Stimulated activated CD8-positive, alpha-beta memory T cell treated with anti-CD3 and anti-CD28 coated beads, Interleukin-12 subunit alpha, Interleukin-12 subunit beta, amount 100 ng/mL, for 24 hours (primary cell): ENCODE measurements around the gene FBH1.
"Not testable (repeated sequence)": the region's sequence is repeated elsewhere in the genome, so short reads cannot be mapped to it uniquely, and the experiment has no call there.

Experiments used
- DNase-seq: peaks from one replicate; pipeline ENCODE4 v3.0.0-alpha.2; 2020; ENCODE audit errors: extremely low read depth

Gene FBH1

DNA sequence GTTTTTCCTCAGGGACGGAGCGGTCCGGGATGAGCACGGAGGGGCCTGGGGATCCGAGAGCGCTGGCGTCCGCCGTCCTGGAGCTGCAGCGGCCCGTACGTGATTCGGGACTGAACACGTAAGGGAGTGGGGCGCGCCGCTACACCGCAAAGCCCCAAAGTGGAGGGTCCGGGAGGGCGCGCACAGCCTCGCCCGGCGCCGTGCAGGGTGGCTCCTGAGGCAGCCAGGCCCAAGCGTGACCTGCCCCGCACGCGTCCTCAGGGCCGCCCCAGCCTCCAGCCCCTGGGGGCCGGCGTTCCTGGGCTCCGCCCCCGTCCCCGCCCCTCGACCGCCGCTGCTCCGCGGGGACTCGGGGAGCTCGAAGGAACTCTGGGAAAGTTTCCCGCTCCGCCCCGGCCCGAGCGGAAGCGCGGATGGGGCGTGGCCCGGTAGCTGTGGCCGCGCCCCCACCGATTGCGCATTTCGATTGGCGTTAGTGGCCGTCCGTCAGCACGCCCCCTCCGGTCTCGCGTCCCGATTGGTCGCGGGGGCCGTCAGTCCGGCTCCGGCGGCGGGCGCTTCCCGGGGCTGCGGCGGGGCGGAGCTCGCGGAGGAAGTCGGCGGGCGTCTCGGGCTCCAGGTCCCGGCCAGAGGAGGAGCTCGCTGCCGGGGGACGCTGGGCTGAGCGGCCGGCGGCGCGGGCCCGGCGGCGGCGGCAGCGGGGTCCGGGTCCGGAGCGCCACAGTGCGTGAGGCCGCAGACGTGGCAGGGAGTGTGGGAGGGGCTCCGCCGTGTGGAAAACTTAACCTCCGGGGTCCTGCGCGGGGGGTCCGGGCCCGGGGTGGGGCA is at the start of gene FBH1, which contains the start of gene ANKRD16:
Gene FBH1, plus strand, starts transcription at position 620 of the 828 bp plus-strand sequence. Its CDS starts 103 bp downstream, at position 723.
Gene ANKRD16, minus strand, starts transcription at position 270 of the 828 bp plus-strand sequence. CDS start 539 bp downstream, outside the sequence.
- peak; percentile 97 for DNase-seq

DNA sequence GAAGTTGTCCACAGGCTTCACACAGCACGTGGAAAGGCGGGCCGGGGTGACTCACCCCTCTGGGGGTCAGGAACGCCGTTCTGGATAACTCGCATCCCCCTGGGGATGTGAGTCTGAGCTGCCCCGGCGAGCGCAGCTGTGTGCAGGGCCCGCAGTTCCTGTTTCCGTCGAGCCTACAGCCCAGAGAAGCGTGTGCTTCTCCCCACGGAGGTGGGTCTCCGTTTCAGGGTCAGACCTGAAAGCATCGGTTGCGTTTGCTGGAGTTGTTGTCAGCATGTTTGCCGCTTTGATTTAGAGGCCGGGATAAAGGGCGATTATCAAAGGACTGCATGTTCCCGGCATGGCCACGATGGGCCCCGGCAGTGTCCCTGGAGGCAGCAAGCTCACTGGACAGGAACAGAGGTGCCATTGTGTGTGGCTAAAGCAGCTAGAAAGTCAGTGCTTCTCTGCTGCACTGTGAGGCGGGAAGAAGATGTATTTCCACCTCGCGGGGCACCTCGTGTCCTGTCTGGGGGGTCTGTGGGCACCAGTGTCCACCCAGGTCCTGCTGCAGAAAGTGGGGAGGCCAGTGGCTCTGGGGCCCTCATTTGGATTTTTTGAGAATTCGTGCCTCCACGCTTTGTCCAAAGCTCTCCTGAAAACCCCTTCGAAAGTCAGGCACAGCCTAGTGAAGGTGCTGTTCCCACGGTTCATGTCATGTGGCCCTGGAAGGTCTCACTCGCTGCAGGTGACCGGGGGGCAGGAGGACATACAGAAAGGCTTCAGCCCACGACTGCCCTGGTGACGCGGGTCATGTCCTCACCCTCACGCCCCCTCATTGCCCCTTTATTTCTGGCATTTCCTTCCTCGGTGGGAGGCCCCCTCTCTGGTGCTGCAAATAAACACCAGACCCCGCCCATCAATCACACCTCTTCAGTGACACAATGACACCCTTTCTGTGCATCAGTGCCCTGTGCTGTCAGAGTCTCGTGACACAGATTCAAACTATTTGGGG is 49.4 kb upstream of the FBH1 start:
- no peak for DNase-seq

DNA sequence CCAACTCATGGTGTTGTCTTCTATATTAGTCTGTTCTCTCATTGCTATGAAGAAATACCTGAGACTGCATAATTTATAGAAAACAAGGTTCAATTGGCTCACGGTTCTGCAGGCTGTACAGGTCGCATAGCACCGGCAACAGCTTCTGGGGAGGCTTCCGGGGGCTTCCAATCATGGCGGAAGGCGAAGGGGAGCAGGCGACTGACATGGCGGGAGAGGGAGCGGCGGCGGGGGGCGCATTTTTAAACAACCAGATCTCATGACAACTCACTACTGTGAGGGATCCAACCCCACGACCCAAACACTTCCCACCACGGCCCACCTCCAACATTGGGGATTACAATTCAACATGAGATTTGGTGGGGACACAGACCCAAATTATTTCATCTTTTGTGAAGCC is 48.1 kb upstream of the FBH1 start:
- DNase-seq, result no peak

DNA sequence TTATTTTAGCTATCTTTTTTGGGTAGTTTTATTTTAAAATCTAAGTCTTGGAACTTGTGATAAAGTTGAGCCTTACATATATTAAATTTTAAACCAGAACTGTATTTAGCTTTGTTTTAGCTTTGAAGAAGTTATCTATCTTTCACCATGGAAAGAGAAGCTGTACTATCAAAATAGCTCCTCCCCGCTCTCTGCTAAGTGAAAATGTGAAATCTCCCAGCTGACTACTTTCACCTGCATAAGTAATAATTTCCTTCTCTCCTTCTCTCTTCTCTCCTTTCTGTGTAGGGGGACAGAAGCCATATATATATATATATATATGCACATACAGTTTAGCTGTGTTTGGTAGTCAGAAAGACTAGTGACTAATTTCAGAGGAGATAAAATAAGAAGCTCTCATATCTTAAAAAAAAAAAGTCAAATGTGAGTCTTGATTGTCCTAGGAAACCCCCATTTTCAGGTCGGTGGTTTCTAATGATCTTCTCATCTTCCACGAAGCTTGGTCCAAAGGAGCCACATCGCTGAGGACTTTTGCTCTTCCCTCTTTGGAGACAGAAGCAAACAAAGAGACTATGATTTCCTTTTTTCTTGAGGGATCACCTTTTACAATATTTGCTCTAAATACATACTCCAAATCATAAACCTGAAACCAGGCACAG is 46.2 kb upstream of the FBH1 start:
- no peak for DNase-seq

DNA sequence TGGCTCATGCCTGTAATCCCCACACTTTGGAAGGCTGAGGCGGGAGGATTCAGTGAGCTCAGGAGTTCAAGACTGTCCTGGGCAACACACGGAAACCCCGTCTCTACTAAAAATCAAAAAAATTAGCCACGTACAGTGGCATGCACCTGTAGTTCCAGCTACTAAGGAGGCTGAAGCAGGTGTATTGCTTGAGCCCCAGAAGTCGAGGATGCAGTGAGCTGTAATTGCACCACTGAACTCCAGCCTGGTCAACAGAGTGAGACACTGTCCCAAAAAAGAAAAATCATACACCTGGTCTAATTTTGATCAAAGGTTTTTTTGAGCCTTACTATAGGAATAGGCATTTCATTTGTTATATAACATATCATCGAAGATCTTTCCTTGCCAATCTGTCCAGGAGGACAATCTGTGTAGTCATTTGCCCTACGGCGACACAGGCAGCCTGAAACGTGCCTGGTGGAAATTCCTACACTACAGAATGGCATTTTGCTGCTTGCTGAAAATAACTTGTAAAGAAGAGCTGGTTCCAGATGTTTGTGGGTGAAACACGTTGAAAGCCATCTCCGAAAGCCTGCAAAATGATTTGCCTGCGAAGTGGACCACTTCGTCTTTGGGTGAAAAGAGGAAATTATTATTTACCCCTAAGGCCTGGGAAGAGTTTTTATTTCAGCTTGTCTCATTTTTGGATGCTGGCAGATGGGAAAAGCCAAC is 45.5 kb upstream of the FBH1 start:
- DNase-seq, result no peak

DNA sequence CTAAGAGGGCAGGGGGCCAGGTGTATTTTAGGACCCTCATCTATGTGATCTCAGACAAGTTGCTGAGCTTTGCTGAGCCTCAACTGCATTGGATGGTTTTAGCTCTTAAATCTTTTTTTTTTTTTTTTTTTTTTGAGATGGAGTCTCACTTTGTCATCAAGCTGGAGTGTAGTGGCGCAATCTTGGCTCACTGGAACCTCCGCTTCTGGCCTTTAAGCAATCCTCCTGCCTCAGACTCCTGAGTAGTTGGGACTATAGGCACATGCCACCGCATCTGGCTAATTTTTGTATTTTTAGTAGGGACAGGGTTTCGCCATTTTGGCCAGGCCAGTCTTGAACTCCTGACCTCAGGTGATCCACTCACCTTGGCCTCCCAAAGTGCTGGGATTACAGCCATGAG is 43.4 kb upstream of the FBH1 start:
- not testable (repeated sequence) for DNase-seq

DNA sequence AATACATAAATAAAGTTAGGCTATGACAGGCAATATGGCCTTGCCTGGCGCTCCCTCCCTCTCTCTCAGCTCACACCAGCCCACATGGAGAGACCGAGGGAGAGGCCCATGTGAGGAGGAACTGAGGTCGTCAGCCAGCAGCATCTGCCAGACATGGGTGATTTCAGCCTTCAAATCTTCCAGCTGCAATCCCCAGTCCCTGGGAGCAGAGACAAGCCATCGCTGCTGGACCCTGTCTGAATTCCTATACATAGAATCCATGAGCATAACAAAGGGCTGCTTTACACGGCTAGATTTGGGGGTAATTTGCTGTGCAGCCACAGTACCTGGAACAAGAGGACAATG is 35.9 kb upstream of the FBH1 start:
- DNase-seq, result no peak

DNA sequence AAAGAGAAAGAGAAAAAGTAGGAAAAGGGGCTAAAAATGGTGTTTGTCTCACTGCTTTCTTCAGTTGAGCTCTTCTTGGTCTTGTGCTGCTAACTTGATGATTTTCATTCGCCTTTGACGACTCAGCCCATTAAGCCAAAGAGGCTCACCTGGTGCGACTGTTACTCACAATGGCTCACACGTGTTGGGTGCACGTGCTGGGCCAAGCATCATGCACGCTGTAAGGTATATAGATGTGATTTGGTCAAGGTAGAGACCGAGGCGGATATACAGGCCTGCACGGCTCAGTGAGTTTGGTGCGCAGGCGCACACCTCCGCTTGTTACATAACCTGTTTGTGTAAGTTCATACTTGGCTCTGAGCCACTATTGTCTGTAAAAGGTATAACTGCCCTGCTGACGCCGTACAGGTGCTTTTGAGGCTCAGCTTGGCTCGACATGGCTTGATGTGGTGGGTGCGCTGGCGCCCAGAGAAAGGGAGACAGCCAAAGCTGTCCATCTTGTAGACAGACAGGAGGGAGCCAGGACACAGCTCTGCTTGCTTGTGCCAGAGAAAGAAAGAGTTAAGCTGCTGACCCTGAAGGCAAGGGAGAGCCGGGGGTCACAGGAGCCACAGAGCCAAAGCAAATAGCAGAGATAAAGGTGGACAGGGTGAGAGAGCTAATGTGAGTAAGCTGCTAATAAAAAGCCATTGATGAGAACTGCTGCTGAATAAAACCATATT is 33.9 kb upstream of the FBH1 start:
- no peak for DNase-seq

DNA sequence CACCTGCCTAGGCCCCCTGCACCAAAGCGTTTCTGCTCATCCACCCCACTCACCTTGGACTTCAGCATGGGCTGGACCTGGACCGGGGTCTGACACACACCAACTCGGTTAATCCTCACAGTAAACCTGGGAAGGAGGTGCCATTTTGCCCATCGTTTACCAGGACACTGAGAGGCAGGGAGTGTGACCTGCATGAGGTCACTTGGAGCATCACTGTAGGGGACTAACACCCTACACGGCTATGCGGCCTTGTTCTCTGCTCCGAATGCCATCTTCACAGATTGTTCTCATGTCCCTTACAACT is 33.4 kb upstream of the FBH1 start:
- DNase-seq, result no peak

DNA sequence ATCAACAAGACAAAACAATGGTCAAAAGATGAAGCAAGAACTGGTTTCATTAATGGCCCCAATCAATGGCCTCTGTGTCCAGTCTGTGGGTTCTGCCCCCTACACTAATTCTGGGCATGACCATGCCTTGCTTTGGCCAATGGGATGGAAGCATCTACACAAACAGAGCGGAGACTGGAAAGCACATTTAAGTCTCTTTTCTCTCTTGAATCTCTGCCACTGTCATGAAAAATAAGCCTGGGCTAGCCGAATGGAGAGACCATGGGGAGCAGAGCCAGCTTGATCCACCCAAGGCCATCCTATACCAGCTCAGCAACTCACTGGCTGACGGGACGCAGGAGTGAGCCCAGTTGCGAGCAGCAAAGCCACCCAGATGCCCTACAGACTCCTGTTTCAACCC is 31.2 kb upstream of the FBH1 start:
- no peak for DNase-seq

DNA sequence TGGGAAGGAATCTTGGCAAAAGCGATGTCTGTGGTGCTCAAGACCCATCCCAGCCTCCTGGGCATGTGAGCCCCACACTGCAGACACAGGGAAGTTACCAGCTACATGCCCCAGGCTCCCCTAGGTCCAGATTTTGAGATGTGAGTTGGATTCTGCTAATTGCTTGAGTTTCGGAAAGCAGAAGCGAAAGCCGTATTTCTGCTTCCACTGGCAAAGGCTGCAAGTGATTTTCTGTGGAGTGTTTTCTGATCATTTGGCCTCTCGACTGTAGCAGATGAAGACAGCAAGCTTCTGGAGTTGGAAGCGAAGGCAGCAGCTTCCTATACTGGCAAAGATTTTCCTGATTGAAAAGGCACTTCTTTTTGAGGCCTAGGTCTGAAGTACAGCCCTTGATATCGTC is 30.0 kb upstream of the FBH1 start:
- no peak for DNase-seq

DNA sequence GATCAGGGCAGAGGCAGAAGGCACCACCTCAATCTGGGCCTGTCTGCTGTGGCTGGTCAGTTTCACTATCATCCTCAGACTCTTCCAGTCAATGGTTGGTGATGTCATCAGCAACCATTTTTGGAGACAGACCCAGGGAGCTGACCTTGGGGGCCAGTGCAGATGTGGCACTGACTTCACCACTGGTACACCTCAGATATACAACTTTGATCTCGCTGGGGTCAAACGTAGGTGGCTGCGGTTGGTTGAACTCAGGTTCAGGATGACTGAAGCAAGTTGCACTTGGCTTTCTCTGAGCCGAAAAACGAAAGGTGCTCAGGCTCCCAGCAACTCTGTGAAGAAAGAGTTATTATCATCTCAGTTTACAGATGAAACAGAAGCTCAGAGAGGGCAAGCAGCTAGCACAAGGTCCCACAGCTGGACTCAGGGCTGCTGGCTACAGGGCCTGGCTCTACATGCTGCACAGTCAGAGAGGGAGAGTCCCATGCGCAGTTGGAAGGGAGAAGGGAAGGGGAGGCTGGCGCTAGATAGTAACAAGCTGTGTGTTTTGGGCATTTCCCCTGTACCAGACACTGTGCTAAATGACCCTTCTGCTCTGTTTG is 27.6 kb upstream of the FBH1 start:
- no peak for DNase-seq

DNA sequence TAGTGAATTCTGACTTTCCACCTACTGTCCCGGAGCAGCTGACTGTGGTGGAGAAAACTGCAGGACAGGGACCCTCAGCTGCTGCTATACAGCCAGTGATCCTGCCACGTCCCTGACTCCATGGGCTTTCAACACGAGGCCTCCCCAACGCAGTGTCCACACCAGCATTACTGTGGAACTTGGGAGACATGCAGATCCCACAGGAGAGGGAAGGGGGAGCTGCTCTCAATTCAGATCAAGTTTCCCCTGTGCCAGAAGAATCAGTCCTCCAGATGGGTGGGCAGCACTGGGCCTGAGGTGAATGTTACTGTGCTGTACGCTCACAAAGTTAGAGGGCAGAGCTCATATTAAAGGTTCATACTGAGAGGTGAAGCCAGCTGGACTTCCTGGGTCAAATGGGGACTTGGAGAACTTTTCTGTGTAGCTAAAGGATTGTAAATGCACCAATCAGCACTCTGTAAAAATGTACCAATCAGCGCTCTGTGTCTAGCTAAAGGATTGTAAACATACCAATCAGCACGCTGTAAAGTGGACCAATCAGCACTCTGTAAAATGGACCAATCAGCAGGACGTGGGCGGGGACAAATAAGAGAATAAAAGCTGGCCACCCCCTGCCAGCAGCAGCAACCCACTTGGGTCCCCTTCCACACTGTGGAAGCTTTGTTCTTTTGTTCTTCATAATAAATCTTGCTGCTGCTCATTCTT is 26.9 kb upstream of the FBH1 start:
- DNase-seq, result not testable (repeated sequence)

DNA sequence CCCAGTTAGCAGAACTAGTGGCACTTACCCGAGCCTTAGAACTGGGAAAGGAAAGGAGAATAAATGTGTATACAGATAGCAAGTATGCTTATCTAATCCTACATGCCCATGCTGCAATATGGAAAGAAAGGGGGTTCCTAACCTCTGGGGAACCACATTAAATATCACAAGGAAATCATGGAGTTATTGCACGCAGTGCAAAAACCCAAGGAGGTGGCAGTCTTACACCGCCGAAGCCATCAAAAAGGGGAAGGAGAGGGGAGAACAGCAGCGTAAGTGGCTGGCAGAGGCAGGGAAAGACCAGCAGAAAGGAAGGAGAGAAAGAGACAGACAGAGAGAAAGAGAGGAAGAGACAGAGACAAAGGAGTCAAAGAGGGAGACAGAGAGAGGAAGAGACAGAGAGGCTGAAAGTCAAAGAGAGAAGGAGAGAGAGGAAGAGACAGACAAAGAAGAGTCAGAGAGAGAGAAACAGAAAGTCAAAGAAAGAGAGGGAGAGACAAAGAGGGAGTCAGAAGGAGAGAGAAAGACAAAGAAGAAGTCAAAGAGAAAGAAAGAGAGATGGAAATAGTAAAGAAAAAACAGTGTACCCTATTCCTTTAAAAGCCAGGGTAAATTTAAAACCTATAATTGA is 23.5 kb upstream of the FBH1 start:
- DNase-seq, result not testable (repeated sequence)

DNA sequence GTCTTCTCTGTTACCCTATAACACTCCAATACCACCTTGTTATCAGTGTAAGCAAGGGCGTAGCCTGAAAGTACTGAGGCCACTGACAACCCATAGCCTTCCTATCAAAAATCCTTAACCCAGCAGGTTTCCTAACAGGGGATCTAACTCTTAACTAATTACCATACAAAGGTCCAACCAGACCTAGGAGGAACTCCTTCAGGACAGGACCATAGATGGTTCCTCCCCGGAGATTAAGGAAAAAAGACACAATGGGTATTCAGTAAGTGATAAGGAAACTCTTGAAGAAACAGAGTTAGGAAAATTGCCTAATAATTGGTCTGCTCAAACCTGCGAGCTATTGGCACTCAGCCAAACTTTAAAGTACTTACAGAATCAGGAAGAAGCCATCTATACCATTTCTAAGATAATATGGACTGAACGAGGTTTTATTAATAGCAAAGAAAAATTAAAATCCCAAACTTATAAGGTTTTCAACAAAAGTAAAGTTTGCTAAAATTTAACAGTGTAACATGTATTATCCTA is 22.9 kb upstream of the FBH1 start:
- not testable (repeated sequence) for DNase-seq

DNA sequence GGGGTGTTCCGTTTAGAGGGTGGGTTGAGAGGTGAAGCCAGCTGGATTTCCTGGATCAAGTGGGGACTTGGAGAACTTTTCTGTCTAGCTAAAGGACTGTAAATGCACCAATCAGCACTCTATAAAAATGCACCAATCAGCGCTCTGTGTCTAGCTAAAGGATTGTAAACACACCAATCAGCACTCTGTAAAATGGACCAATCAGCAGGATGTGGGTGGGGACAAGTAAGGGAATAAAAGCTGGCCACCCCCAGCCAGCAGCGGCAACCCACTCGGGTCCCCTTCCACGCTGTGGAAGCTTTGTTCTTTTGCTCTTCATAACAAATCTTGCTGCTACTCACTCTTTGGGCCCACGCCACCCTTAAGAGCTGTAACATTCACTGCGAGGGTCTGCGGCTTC is 21.7 kb upstream of the FBH1 start:
- DNase-seq, result not testable (repeated sequence)

DNA sequence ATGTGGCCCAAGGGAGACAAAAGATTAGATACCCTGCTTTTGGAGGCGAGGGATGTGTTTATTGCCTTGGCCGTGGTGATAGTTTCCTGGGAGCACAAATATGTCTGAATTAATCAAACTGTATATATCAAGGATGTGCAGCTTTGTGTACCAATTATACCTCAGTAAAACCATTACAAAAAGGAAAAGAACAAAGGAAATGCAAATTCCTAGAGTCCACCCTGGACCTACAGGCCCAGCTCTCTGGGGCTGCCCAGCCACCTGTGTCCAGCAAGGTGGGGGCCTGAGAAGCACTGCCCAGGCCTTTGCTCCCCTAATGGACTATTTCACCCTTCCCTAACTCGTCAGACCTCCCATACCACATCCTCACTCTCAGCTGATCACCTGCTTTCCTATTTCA is 20.9 kb upstream of the FBH1 start:
- no peak for DNase-seq

DNA sequence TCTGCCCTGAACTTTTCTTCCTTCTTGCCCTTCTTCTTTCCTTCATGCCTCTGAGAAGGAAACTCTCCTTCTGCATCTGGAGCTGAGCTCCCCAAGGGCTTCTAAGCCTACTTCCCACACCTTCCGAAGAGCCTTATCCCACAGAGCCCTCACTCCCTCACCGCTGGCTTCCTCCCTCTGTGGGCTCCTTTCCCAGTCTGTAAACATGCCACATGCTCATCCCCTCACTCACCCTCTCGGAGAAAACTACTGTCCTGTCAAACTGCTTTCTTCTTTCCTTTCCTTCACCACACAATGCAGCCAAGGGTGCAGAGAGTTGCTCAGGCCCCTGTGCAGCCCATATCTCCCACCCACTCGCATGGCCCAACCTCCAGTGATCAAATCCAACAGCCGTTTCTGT is 18.4 kb upstream of the FBH1 start:
- DNase-seq, result no peak

DNA sequence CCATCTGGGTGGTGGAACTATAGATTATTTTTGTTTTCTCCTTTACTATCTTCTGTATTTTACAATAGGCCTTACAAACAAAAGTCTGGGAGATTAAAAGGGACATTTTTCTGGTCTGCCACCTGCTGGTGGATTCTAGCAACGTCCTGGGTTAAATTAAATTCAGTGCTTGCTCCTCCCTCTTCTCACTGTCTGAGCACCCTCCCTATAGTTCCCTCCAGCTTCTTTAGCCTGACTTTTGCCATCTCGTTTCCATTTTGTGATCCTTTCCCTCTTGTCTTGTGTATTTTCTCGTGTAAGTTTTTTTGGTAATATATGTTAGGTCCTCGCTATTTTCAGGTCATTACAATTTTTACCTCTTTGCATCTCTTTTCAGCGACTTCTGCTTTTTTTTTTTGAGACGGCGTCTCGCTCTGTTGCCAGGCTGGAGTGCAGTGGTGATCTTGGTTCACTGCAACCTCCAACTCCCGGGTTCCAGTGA is 16.5 kb upstream of the FBH1 start:
- DNase-seq, result no peak
